Dendritic cell treated with granulocyte-macrophage colony-stimulating factor and Interleukin-4, amounts not matched to agents 40 ng/mL and 50 ng/mL, for 4 days (primary cell): Measurements from ENCODE around the gene HS3ST5.

Experiments
- H3K27ac Mint-ChIP-seq: one replicate; pipeline ENCODE4 v1.8.0; 2022; ENCODE audit warnings: mild to moderate bottlenecking, mixed read lengths
- H3K27me3 Mint-ChIP-seq: one replicate; pipeline ENCODE4 v1.8.0; 2022; ENCODE audit warnings: mild to moderate bottlenecking, mixed read lengths
- H3K36me3 Mint-ChIP-seq: one replicate; pipeline ENCODE4 v1.8.0; 2022; ENCODE audit warnings: low read depth, mixed read lengths
- H3K4me1 Mint-ChIP-seq: one replicate; pipeline ENCODE4 v1.8.0; 2022; ENCODE audit warnings: low read depth, mixed read lengths
- H3K4me3 Mint-ChIP-seq: one replicate; pipeline ENCODE4 v1.8.0; 2022; ENCODE audit warnings: mild to moderate bottlenecking, moderate library complexity, mixed read lengths
- H3K9me3 Mint-ChIP-seq: one replicate; pipeline ENCODE4 v1.8.0; 2022; ENCODE audit warnings: mixed read lengths
- intact Hi-C: fragments of 100-400 bp; cut with micrococcal nuclease; formaldehyde crosslinking; loops from one replicate; pipeline ENCODE4 v1.15.0; 2022

The HS3ST5 gene

GRCh38 chr6:114280239-114280982 is 62.4 kb downstream of the HS3ST5 start:
- H3K4me1 Mint-ChIP-seq = no peaks in the 10 kb centered on the region
- intact Hi-C loops = no loop called here
- H3K9me3 Mint-ChIP-seq = no peaks in the 10 kb centered on the region
- H3K27ac Mint-ChIP-seq = no peak overlapping the region
- H3K27me3 Mint-ChIP-seq = no peaks in the 10 kb centered on the region
- H3K4me3 Mint-ChIP-seq = no peak overlapping the region
- no peaks in the 10 kb centered on the region for H3K36me3 Mint-ChIP-seq

- Mint-ChIP-seq H3K4me1 (no peaks in the 10 kb centered on the region), H3K36me3 (no peaks in the 10 kb centered on the region), H3K9me3 (no peaks in the 10 kb centered on the region), H3K27me3 (no peaks in the 10 kb centered on the region), H3K4me3 (no peak overlapping the region), H3K27ac (no peak overlapping the region)
- intact Hi-C loops = no loop called here
These were observed 65.6 kb downstream of the HS3ST5 start for GRCh38 chr6:114277220-114277619.

- H3K27ac Mint-ChIP-seq = no peak overlapping the region
- intact Hi-C loops = no loop called here
- H3K36me3 Mint-ChIP-seq = no peaks in the 10 kb centered on the region
- H3K9me3 Mint-ChIP-seq = no peaks in the 10 kb centered on the region
- H3K4me1 Mint-ChIP-seq = no peaks in the 10 kb centered on the region
- H3K4me3 Mint-ChIP-seq = no peak overlapping the region
- H3K27me3 Mint-ChIP-seq = no peaks in the 10 kb centered on the region
These were observed 66.0 kb downstream of the HS3ST5 start for GRCh38 chr6:114276783-114277182.

DNA sequence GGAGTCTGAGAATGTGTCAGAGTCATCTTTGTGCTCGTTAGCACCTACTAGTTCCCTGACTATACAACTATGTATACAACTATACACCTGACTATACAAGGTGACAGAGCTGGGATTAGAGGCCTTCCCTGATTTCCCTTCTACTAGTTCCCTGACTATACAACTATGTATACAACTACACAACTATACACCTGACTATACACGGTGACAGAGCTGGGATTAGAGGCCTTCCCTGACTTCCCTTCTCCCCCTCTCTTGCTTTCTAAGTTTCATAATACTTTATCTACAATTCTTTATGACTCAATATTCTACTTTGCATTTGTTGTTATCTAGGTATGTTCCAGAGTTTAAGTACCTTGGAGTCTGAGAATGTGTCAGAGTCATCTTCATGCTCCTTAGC is 68.0 kb downstream of the HS3ST5 start:
- Mint-ChIP-seq H3K36me3 (no peaks in the 10 kb centered on the region), H3K27ac (no peak overlapping the region), H3K9me3 (no peaks in the 10 kb centered on the region), H3K27me3 (no peaks in the 10 kb centered on the region), H3K4me3 (no peak overlapping the region), H3K4me1 (no peaks in the 10 kb centered on the region)
- intact Hi-C loops = no loop called here

- Mint-ChIP-seq H3K4me3 (no peak overlapping the region), H3K27ac (no peak overlapping the region), H3K27me3 (no peaks in the 10 kb centered on the region), H3K4me1 (no peaks in the 10 kb centered on the region), H3K9me3 (no peaks in the 10 kb centered on the region), H3K36me3 (no peaks in the 10 kb centered on the region)
- intact Hi-C loops = no loop called here
These were observed 70.2 kb downstream of the HS3ST5 start for GRCh38 chr6:114272582-114272981.

DNA sequence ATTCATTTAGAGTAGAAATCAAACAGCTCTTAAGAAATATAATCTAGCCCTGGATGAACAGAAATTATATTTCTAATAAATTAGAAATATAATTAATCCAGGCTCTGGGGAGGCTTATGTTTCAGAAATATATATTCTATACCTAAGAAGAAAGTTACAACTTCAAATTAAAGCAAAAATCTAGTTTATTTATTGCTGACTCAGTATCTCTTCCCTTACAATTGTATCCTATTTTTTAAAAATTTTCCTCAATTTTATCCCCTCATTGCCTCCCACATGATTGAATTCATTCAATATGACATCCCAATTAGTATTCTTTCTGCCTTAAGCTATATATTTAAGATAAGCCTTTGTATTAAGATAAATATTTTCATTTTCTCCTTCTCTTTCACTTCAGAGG is 71.4 kb downstream of the HS3ST5 start:
- no peaks in the 10 kb centered on the region for H3K27me3 Mint-ChIP-seq

DNA sequence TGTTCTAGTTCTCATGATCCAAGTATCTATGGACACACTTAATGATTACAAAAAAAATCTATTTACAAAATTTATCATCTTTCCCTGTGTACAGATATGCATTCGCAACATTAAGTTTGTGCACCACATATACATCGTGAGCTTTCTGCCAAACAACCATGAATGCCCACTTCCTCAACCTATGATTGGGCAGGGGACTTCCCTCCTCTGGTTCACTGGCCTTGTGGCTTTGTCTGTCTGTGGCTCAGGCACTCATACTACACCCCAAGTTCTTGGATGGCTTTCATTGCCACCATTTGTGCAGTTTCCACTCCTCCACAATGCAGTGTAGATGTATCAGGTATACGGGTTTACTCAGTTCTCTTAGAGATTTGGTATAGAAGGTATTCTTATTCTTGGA is 74.9 kb downstream of the HS3ST5 start:
- intact Hi-C loops = no loop called here
- Mint-ChIP-seq H3K4me3 (no peak overlapping the region), H3K4me1 (no peaks in the 10 kb centered on the region), H3K27me3 (no peaks in the 10 kb centered on the region), H3K36me3 (no peaks in the 10 kb centered on the region), H3K27ac (no peak overlapping the region), H3K9me3 (no peaks in the 10 kb centered on the region)

More for the DNA sequence above, 71.4 kb downstream of the HS3ST5 start:
- Mint-ChIP-seq H3K9me3 (no peaks in the 10 kb centered on the region), H3K4me3 (no peak overlapping the region), H3K27ac (no peak overlapping the region), H3K4me1 (no peaks in the 10 kb centered on the region), H3K36me3 (no peaks in the 10 kb centered on the region)
- intact Hi-C loops = no loop called here

DNA sequence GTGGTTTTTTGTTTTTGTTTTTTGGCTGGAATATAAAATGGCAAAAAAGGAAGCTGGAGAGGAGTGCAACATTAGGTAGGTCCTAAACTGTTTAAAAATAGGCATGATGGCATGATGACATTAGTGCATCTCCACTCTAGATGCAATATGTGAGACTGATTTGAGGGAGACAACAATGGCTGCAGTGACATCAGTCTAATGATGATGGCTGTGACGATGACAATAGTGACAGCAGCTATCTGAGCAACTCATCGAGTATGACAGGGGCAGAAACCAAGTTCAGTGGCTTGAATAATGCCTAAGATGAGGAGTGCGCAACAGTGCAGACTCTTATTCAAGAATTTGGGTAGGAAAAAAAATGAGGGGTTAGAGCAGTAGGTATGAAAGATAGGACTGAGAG is 82.0 kb downstream of the HS3ST5 start:
- no peaks in the 10 kb centered on the region for H3K9me3 Mint-ChIP-seq
- H3K4me3 Mint-ChIP-seq = no peak overlapping the region
- intact Hi-C loops = no loop called here
- H3K27ac Mint-ChIP-seq = no peak overlapping the region
- no peaks in the 10 kb centered on the region for H3K27me3 Mint-ChIP-seq
- no peaks in the 10 kb centered on the region for H3K4me1 Mint-ChIP-seq
- H3K36me3 Mint-ChIP-seq = no peaks in the 10 kb centered on the region

DNA sequence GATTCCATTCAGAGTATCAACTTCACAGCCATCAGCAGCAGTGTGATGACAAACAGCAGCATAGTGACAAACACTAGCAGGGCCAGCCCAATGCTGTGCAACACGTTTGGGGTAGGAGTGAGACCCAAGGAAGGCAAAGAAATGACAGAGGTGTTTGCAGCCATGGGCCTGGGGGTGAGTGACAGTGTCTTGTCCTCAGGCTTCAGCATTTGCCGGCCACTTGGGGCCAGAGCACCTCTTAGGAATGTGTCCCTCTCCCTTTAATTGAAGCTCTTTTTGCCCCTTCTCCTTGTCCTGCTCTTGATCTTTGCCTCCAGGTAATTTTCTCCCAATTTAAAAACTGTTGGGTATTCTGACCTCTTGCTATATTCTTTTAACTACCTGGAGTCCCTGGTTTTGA is 84.4 kb downstream of the HS3ST5 start:
- no peaks in the 10 kb centered on the region for H3K4me1 Mint-ChIP-seq
- H3K27me3 Mint-ChIP-seq = no peaks in the 10 kb centered on the region
- H3K4me3 Mint-ChIP-seq = no peak overlapping the region
- no peaks in the 10 kb centered on the region for H3K36me3 Mint-ChIP-seq
- intact Hi-C loops = no loop called here
- peaks cover 9% of the 10 kb centered on the region for H3K9me3 Mint-ChIP-seq
- H3K27ac Mint-ChIP-seq = no peak overlapping the region

GRCh38 chr6:114253431-114253830 is 89.4 kb downstream of the HS3ST5 start:
- H3K9me3 Mint-ChIP-seq = peaks cover 11% of the 10 kb centered on the region
- intact Hi-C loops = no loop called here
- no peaks in the 10 kb centered on the region for H3K27me3 Mint-ChIP-seq

GRCh38 chr6:114249522-114249921 is 93.3 kb downstream of the HS3ST5 start:
- Mint-ChIP-seq H3K27ac (no peak overlapping the region), H3K4me3 (no peak overlapping the region), H3K9me3 (peaks cover 11% of the 10 kb centered on the region), H3K4me1 (no peaks in the 10 kb centered on the region), H3K36me3 (no peaks in the 10 kb centered on the region), H3K27me3 (no peaks in the 10 kb centered on the region)
- intact Hi-C loops = no loop called here

More at GRCh38 chr6:114253431-114253830, 89.4 kb downstream of the HS3ST5 start:
- Mint-ChIP-seq H3K4me1 (no peaks in the 10 kb centered on the region), H3K27ac (no peak overlapping the region), H3K4me3 (no peak overlapping the region), H3K36me3 (no peaks in the 10 kb centered on the region)

DNA sequence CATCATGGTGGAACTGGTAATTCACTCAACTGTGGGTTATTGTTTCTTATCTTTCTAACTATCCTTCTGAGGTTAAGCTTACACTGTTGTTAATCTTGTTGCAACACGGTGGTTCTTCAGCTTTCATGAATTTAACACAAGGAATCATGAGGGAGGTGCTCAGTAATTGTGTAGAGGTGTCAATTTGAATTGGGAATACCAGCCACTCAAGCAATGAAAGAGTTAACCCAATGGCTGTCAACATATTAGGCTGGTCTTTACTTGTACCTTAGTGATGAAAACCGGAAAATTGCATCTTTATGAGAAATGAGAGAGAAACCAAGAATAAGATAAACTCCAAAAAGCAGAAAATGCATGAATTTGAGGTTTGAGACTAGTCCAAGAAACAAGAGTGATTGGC is 95.7 kb downstream of the HS3ST5 start:
- H3K36me3 Mint-ChIP-seq = no peaks in the 10 kb centered on the region
- intact Hi-C loops = no loop called here
- no peak overlapping the region for H3K27ac Mint-ChIP-seq
- no peaks in the 10 kb centered on the region for H3K27me3 Mint-ChIP-seq
- H3K9me3 Mint-ChIP-seq = no peaks in the 10 kb centered on the region
- H3K4me1 Mint-ChIP-seq = no peaks in the 10 kb centered on the region
- H3K4me3 Mint-ChIP-seq = no peak overlapping the region

DNA sequence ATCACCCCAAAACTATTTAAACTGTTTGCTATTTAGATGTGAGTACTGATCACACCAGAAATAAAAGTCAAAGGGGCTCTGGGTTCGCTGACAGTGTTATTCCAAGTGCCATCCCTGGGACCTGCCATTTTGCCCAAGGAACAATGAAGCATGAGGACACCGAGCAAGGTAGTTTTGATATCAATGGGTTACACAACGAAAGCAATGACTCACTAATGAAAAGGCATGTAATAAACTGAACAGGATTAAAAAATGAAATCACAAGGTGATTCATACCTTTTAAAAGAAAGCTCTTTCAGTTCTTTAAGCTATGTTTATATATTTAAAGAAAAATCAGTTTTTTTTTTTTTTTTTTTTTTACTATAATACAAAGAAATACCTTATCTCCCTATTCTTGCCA is 102.0 kb downstream of the HS3ST5 start:
- no peak overlapping the region for H3K4me3 Mint-ChIP-seq
- no peaks in the 10 kb centered on the region for H3K36me3 Mint-ChIP-seq
- H3K27me3 Mint-ChIP-seq = no peaks in the 10 kb centered on the region
- H3K4me1 Mint-ChIP-seq = no peaks in the 10 kb centered on the region
- no peaks in the 10 kb centered on the region for H3K9me3 Mint-ChIP-seq
- H3K27ac Mint-ChIP-seq = no peak overlapping the region
- intact Hi-C loops = no loop called here

GRCh38 chr6:114228675-114229074 is 114.1 kb downstream of the HS3ST5 start:
- Mint-ChIP-seq H3K27ac (no peak overlapping the region), H3K27me3 (no peaks in the 10 kb centered on the region), H3K4me1 (no peaks in the 10 kb centered on the region), H3K36me3 (no peaks in the 10 kb centered on the region), H3K4me3 (no peak overlapping the region), H3K9me3 (no peaks in the 10 kb centered on the region)
- intact Hi-C loops = no loop called here

DNA sequence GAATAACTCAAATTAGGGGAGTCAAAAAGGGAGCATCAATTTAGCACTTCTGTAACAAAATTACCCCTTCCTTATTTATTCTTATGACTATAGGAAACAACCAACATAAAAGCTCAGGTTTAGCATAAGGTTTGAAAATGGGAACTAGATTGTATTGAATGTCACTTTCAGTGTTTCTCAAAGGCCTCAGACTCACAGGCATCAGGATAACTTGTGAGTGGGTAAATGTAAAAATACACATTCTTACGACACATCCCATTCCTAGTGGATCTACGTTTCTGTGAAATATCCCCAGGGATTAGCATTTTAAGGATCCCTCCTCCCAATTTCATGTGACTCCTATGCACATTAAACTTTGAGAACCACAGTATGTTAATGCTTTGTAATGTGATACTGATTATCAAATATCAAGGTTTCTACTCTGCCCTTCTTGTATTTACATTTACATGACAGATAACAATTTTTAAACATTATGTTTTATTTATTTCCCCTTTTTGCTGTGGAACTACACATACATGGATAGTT is 114.8 kb downstream of the HS3ST5 start:
- intact Hi-C loops = no loop called here
- no peaks in the 10 kb centered on the region for H3K9me3 Mint-ChIP-seq
- H3K27ac Mint-ChIP-seq = no peak overlapping the region

More for the DNA sequence above, 114.8 kb downstream of the HS3ST5 start:
- Mint-ChIP-seq H3K4me1 (no peaks in the 10 kb centered on the region), H3K27me3 (no peaks in the 10 kb centered on the region), H3K36me3 (no peaks in the 10 kb centered on the region), H3K4me3 (no peak overlapping the region)
